Measurements from ENCODE around the gene ZFYVE27. TPM values are rescaled to one million over a fixed set of nuclear protein-coding genes. Genes with fewer than 3 reads are reported as not detected.

ZFYVE27 gene
- total and polyA plus RNA-seq, 12 donors, result 23.6 to 45.3 (median 33.2) TPM

- intact Hi-C loops (cut with DNase I), result no loop called here
- H3K4me1 ChIP-seq (replicated peaks in 1 of 2), result no peaks in the 10 kb centered on the region
- WGBS, 4 donors, result 61 to 86% (median 64%) methylated on average over 2 to 9 of the region's 9 CpGs
These were observed 63.5 kb downstream of the ZFYVE27 start for GRCh38 chr10:97800474-97800873.

GRCh38 chr10:97801422-97801821 lies 64.5 kb downstream of the ZFYVE27 start:
- TF ChIP-seq CTCF (IDR thresholded peaks at IDR 0.05) (no peak), POLR2A (IDR thresholded peaks at IDR 0.05) (no peak)
- WGBS, 4 donors, result 59 to 77% (median 66%) methylated on average over 3 to 5 of the region's 5 CpGs

More at GRCh38 chr10:97800474-97800873, 63.5 kb downstream of the ZFYVE27 start:
- H3K27ac ChIP-seq, result no peak overlapping the region
- no peak for DNase-seq
- no peaks in the 10 kb centered on the region for H3K27me3 ChIP-seq
- no peaks in the 10 kb centered on the region for H3K9me3 ChIP-seq (replicated peaks in 1 of 3)
- H3K4me3 ChIP-seq, result no peak overlapping the region
- TF ChIP-seq POLR2A (IDR thresholded peaks at IDR 0.05) (no peak), CTCF (IDR thresholded peaks at IDR 0.05) (no peak)
- H3K36me3 ChIP-seq (replicated peaks in 1 of 2), result no peaks in the 10 kb centered on the region

GRCh38 chr10:97805096-97805884 lies 68.4 kb downstream of the ZFYVE27 start:
- no peak for DNase-seq
- Histone ChIP-seq H3K36me3 (replicated peaks in 1 of 2) (no peaks in the 10 kb centered on the region), H3K27me3 (no peaks in the 10 kb centered on the region), H3K27ac (no peak overlapping the region), H3K4me1 (replicated peaks in 1 of 2) (no peaks in the 10 kb centered on the region), H3K9me3 (replicated peaks in 1 of 3) (no peaks in the 10 kb centered on the region), H3K4me3 (no peak overlapping the region)
- 52 to 65% (median 63%) methylated on average over 12 of the region's 12 CpGs for WGBS, 4 donors
- intact Hi-C loops (cut with DNase I), result no loop called here
- TF ChIP-seq POLR2A (IDR thresholded peaks at IDR 0.05) (no peak), CTCF (IDR thresholded peaks at IDR 0.05) (no peak)

More at GRCh38 chr10:97801422-97801821, 64.5 kb downstream of the ZFYVE27 start:
- H3K36me3 ChIP-seq (replicated peaks in 1 of 2), result no peaks in the 10 kb centered on the region
- H3K27me3 ChIP-seq, result no peaks in the 10 kb centered on the region
- no peak overlapping the region for H3K27ac ChIP-seq
- intact Hi-C loops (cut with DNase I), result no loop called here
- no peak for DNase-seq
- H3K4me3 ChIP-seq, result no peak overlapping the region
- H3K9me3 ChIP-seq (replicated peaks in 1 of 3), result no peaks in the 10 kb centered on the region
- no peaks in the 10 kb centered on the region for H3K4me1 ChIP-seq (replicated peaks in 1 of 2)

GRCh38 chr10:97805949-97806348 lies 69.0 kb downstream of the ZFYVE27 start:
- Histone ChIP-seq H3K4me1 (replicated peaks in 1 of 2) (no peaks in the 10 kb centered on the region), H3K4me3 (no peak overlapping the region), H3K27ac (no peak overlapping the region), H3K9me3 (replicated peaks in 1 of 3) (no peaks in the 10 kb centered on the region), H3K27me3 (no peaks in the 10 kb centered on the region), H3K36me3 (replicated peaks in 1 of 2) (no peaks in the 10 kb centered on the region)
- TF ChIP-seq CTCF (IDR thresholded peaks at IDR 0.05) (no peak), POLR2A (IDR thresholded peaks at IDR 0.05) (no peak)
- WGBS, 4 donors, result 89 to 92% (median 90%) methylated on average over 6 of the region's 6 CpGs
- no peak for DNase-seq
- intact Hi-C loops (cut with DNase I), result no loop called here

Data from adrenal gland (tissue), 12 donors.